GM06990 (cell line): ENCODE data around the gene ZNF2.

Experiments used
- DNase-seq: peaks from one replicate; pipeline ENCODE4 v3.0.0-alpha.2; 2011; ENCODE audit not compliant: insufficient read length; ENCODE audit errors: extremely low read depth
- H3K27me3 ChIP-seq: replicated peaks from 2 replicates; pipeline ENCODE4 v1.6.0; 2011; ENCODE audit warnings: low read length; ENCODE audit not compliant: control insufficient read depth, insufficient read depth
- H3K36me3 ChIP-seq: 2 replicates; pipeline ENCODE4 v1.5.1; 2011; ENCODE audit warnings: low read length; ENCODE audit not compliant: control insufficient read depth, insufficient read depth
- H3K4me3 ChIP-seq: replicated peaks from 2 replicates; pipeline ENCODE4 v1.5.1; 2011; ENCODE audit warnings: low read depth, mild to moderate bottlenecking, control low read depth, low read length
- TF ChIP-seq, protein P1 (sequence below): IDR thresholded peaks from 2 replicates; pipeline ENCODE4 v1.5.1; 2011; ENCODE audit warnings: low read length, control low read depth, mild to moderate bottlenecking, inconsistent platforms; ENCODE audit not compliant: insufficient read depth, poor library complexity, severe bottlenecking

The ZNF2 gene

DNA sequence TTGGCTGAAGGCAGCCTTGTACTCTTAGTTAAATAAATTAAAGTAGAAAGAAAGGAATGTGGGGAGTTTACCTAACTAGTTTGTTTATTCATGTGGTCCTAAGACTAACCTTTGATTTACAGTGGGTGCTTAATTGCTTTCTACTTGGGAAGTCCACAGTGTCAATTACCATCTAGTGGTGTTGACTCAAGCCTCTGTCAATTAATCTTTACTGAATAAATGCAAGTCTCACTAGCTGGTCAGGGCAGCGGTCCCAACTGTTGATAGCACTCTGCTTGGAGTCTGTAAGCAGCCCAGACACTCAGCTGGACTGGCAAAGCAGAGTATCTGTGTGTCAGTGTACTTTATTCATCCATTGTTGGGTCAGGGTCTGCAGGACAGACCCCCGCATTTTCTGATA is 21.8 kb upstream of the ZNF2 start:
- no peaks in the 10 kb centered on the region for H3K27me3 ChIP-seq
- no peaks in the 10 kb centered on the region; the same call in 1 of the 2 replicates for H3K36me3 ChIP-seq
- H3K4me3 ChIP-seq = no peak overlapping the region
- TF ChIP-seq, protein P1, sequence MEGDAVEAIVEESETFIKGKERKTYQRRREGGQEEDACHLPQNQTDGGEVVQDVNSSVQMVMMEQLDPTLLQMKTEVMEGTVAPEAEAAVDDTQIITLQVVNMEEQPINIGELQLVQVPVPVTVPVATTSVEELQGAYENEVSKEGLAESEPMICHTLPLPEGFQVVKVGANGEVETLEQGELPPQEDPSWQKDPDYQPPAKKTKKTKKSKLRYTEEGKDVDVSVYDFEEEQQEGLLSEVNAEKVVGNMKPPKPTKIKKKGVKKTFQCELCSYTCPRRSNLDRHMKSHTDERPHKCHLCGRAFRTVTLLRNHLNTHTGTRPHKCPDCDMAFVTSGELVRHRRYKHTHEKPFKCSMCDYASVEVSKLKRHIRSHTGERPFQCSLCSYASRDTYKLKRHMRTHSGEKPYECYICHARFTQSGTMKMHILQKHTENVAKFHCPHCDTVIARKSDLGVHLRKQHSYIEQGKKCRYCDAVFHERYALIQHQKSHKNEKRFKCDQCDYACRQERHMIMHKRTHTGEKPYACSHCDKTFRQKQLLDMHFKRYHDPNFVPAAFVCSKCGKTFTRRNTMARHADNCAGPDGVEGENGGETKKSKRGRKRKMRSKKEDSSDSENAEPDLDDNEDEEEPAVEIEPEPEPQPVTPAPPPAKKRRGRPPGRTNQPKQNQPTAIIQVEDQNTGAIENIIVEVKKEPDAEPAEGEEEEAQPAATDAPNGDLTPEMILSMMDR = no peak
- DNase-seq = no peak

DNA sequence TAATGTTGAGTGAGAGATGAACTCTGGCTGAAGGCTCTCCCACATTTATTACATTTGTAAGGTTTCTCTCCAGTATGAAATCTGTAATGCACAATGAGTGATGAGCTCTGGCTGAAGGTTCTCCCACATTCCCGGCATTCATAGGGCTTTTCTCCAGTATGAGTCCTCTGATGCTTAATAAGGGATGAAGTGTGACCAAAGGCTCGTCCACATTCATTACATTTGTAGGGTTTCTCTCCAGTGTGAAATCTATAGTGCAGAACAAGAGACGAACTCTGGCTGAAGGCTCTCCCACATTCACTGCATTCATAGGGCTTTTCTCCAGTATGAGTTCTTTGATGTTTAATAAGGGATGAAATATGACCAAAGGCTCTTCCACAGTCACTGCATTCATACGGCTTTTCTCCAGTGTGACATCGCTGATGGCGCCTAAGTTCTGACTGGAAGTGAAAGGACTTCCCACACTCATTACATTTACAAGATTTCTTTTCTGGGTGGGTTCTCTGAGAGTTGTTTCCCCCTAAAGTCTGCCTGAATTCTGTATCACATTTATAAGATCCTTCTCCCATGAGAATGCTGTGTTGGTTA is 16.1 kb upstream of the ZNF2 start:
- TF ChIP-seq, protein P1 = no peak
- no peak for DNase-seq
- Histone ChIP-seq H3K27me3 (no peaks in the 10 kb centered on the region), H3K36me3 (peaks cover 7% of the 10 kb centered on the region), H3K4me3 (no peak overlapping the region)

DNA sequence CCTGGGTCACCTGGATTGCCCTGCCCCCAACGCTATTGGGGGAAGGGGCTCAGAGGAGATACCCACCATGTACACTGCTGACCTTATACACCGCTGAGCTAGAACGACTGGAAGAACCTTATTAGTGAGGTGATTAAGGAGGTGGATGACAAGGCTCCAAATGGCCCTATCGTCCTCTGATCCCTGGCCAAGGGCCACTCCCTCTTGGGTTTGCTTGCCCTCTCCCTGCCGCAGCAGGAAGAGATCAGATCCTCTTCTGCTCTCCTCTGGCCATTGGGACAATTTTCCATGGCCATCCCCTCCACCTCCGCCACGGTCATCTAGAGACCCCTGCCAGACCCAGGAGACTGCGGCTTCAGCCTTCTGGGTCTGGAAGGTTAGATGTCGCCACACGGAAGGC is 7.2 kb upstream of the ZNF2 start:
- TF ChIP-seq, protein P1 = no peak
- Histone ChIP-seq H3K4me3 (peak overlapping the region; percentile 82; the same call in 1 of the 2 replicates), H3K27me3 (no peaks in the 10 kb centered on the region), H3K36me3 (peaks cover 2% of the 10 kb centered on the region; the same call in 1 of the 2 replicates)
- no peak for DNase-seq

DNA sequence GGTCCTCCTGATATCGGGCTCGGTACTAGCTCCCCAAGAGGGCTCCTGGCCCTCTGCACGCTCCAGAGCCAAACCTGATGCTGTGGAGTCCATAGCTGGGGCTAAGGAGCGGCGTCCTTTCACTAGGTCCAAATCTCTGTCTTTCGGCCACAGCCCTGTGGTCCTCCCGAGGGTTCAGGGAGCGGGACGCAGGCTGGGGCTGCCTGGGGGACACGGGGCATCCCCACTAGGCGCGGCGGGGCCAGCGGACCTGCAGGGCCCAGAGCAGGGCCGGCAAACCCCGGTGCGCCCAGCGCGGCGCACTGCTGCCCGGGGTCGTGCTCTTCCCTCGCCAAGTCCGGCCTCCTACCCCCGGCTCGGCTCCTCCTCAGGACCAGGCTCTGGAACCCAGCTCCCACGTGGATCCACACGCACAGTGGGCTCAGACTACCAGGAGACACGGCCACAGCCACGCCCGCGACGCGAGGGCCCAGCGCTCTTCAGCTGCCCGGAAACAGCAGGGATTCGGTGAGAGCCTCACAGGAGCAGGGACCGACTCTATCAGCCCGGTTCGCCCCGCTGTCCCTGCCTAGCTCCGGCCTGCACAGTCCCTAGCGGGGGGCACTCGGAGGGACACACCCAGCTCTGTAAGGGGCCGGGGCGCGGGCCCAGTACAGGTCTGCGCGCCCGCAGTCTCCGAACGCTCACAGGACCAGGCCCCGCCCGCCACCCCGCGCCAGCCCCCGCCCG is 6.6 kb upstream of the ZNF2 start:
- H3K4me3 ChIP-seq = peak overlapping the region; percentile 82
- peaks cover 2% of the 10 kb centered on the region; the same call in 1 of the 2 replicates for H3K36me3 ChIP-seq
- H3K27me3 ChIP-seq = no peaks in the 10 kb centered on the region
- TF ChIP-seq, protein P1 = no peak
- peak; percentile 61 for DNase-seq

DNA sequence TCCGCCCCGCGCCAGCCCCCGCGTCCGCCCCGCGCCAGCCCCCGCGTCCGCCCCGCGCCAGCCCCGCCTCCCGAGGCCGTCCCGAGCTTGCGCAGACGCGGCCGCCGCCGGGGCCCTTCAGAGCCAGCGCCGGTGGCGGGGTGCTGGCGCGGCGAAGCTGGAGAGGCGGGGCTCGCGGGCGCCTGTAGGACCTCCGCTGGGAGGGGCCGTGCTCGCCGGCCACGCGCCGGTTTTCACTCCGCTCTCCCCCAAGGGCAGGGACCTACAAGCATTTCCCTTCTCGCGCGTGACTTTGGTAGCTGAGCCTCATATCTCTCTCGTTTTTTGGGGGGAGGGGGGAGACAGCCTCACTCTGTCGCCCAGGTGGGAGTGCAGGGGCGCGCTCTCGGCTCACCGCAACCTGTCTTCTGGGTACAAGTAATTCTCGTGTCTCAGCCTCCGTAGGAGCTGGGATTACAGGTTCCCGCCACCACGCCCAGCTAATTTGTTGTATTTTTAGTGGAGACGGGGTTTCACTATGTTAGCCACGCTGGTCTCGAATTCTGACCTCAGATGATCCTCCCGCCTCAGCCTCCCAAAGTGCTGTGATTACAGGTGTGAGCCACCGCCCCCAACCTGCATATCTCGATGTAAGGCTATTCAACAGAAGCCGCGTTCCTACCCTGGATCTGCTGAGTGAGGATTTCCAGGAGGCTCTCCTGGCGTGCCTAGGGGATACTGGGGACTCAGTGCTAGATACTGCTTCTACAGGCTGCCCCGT is 5.7 kb upstream of the ZNF2 start, which contains the start of gene ZNF514:
Gene ZNF514, minus strand, starts transcription at position 159 of the 760 bp plus-strand sequence. CDS start 6,595 bp downstream, outside the sequence.
- peak within 1 kb of the TSS; percentile 82 for H3K4me3 ChIP-seq
- no peaks in the 10 kb centered on the region for H3K27me3 ChIP-seq
- no peaks in the 10 kb centered on the region; the same call in 1 of the 2 replicates for H3K36me3 ChIP-seq
- TF ChIP-seq, protein P1 = no peak
- DNase-seq = peak; percentile 85
